ENCODE data around the gene ARHGAP22. TPM values are rescaled to one million over a fixed set of nuclear protein-coding genes. Genes with fewer than 3 reads are reported as not detected.

The ARHGAP22 gene
- total RNA-seq, 1 experiment from 2014 or later, result 1.8 TPM

DNA sequence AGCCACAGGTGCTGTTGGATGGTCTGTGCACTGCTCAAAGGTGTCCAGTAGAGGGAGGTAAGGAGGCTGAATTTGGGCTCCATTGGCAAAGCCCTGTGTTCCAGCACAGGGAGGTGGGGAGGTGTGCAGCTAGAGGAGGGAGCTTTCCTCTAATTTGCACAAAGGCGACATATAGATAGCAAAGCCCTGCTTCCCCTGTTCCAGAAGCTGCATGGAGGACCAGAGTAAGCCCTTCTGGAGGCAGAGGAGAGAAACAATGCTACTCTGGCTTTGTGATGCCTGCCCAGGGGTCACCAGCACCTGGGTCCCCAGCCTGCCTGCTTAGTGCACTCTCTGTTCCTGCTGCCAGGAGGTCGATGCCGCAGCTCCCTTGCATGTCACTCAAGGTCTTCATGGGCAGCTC, 3.4 kb upstream of the ARHGAP22 start:
- BruUV-seq (replicated peaks), result no TSS peak
- no peak overlapping the region for H3K27ac ChIP-seq (ENCODE audit: low read length)
- DNase-seq (ENCODE audit: low read depth, low spot score), result peak; percentile 71

DNA sequence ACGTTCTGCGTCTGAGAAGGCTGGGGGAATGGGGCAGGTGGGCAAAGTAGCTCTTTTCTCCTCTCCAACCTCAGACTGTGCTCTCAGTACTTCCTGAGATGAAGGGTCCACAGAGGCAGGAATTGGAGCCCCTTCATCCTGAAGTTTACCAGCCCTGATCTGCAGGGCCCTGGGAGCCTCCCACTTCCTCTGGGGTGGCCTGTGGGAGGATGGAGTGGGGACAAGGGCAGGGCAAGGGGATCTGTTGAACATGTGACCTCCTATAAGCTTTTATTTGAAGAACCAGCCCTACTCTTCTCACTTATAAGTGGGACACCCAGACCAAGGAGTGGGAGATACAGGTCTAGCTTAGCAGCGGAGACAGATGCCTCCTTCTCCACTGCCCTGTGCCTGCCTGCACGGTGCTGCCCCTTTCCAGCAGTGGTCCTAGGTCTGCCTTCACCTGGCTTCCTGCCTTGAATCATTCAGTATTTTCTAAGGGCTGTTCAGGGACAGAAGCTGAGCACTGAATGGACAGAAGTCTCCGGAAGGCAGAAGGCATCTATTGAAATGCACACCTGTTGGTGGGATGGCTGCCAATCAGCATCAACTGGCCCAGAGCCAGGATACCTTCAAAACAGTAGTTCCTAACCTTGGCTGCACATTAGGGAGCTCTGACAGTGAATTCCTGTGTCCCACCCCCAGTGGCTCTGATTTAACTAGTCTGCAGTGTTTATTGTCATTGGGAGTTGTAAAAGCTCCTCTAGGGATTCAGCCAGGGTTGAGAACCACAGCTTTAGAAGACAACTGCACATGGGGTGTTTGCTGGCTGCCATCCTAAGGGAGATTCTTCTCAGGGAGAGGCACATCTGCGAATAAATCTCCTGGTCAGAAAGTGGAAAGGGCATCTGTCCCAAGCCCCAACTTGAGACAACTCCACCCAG, 2.7 kb upstream of the ARHGAP22 start:
- ATAC-seq, result no peak
- BruUV-seq (replicated peaks), result no TSS peak
- peaks cover 2% of the 10 kb centered on the region; the same call in 1 of the 2 replicates for H3K36me3 ChIP-seq (ENCODE audit: control insufficient read depth, insufficient read depth, low read length)
- H3K4me3 ChIP-seq (ENCODE audit: low read depth in 2 of 2, low read length in 2 of 2), result no peak overlapping the region
- DNase-seq (ENCODE audit: low read depth, low spot score), result no peak
- ChIA-PET CTCF (interaction anchor here (0.7 to 1.4 kb wide), 2 partner anchors 49 to 163 kb away, joined by 3 to 5 read pairs; no protein-coding TSS in a partner anchor), POLR2A (no interaction called here)
- no peaks in the 10 kb centered on the region for H3K9me3 ChIP-seq (ENCODE audit: control insufficient read depth, insufficient read depth, low read depth, low read length)
- intact Hi-C loops (cut with micrococcal nuclease; ENCODE audit: unreplicated experiment), result no loop called here
- in situ Hi-C loops (cut with HindIII; ENCODE audit: low pct_unique_long_range_greater_than_20kb, low sequenced_read_pairs), result no loop called here
- H3K4me1 ChIP-seq (ENCODE audit: control insufficient read depth, insufficient read depth, low read length), result no peaks in the 10 kb centered on the region
- peaks cover 11% of the 10 kb centered on the region for H3K27me3 ChIP-seq (ENCODE audit: control insufficient read depth, insufficient read depth, low read length)
- H3K27ac ChIP-seq (ENCODE audit: low read length), result no peak overlapping the region
- no peak for TF ChIP-seq TCF7L2 (IDR thresholded peaks at IDR 0.05; ENCODE audit: low read depth, low read length)
- no peak for TF ChIP-seq SIN3A (IDR thresholded peaks at IDR 0.05; ENCODE audit: borderline replicate concordance, insufficient read depth, low read depth, low read length)
- TF ChIP-seq, protein P1, sequence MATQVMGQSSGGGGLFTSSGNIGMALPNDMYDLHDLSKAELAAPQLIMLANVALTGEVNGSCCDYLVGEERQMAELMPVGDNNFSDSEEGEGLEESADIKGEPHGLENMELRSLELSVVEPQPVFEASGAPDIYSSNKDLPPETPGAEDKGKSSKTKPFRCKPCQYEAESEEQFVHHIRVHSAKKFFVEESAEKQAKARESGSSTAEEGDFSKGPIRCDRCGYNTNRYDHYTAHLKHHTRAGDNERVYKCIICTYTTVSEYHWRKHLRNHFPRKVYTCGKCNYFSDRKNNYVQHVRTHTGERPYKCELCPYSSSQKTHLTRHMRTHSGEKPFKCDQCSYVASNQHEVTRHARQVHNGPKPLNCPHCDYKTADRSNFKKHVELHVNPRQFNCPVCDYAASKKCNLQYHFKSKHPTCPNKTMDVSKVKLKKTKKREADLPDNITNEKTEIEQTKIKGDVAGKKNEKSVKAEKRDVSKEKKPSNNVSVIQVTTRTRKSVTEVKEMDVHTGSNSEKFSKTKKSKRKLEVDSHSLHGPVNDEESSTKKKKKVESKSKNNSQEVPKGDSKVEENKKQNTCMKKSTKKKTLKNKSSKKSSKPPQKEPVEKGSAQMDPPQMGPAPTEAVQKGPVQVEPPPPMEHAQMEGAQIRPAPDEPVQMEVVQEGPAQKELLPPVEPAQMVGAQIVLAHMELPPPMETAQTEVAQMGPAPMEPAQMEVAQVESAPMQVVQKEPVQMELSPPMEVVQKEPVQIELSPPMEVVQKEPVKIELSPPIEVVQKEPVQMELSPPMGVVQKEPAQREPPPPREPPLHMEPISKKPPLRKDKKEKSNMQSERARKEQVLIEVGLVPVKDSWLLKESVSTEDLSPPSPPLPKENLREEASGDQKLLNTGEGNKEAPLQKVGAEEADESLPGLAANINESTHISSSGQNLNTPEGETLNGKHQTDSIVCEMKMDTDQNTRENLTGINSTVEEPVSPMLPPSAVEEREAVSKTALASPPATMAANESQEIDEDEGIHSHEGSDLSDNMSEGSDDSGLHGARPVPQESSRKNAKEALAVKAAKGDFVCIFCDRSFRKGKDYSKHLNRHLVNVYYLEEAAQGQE (IDR thresholded peaks at IDR 0.05; ENCODE audit: insufficient read depth in 1 of 2, low read depth in 2 of 2, low read length in 1 of 2), result no peak
- TF ChIP-seq POLR2AphosphoS5 (IDR thresholded peaks at IDR 0.05; ENCODE audit: low read depth, low read length), result no peak
- TF ChIP-seq, protein P2, sequence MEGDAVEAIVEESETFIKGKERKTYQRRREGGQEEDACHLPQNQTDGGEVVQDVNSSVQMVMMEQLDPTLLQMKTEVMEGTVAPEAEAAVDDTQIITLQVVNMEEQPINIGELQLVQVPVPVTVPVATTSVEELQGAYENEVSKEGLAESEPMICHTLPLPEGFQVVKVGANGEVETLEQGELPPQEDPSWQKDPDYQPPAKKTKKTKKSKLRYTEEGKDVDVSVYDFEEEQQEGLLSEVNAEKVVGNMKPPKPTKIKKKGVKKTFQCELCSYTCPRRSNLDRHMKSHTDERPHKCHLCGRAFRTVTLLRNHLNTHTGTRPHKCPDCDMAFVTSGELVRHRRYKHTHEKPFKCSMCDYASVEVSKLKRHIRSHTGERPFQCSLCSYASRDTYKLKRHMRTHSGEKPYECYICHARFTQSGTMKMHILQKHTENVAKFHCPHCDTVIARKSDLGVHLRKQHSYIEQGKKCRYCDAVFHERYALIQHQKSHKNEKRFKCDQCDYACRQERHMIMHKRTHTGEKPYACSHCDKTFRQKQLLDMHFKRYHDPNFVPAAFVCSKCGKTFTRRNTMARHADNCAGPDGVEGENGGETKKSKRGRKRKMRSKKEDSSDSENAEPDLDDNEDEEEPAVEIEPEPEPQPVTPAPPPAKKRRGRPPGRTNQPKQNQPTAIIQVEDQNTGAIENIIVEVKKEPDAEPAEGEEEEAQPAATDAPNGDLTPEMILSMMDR (IDR thresholded peaks at IDR 0.05), result no peak

More for the DNA sequence above, 3.4 kb upstream of the ARHGAP22 start:
- Histone ChIP-seq H3K36me3 (ENCODE audit: control insufficient read depth, insufficient read depth, low read length) (peaks cover 2% of the 10 kb centered on the region; the same call in 1 of the 2 replicates), H3K4me1 (ENCODE audit: control insufficient read depth, insufficient read depth, low read length) (no peaks in the 10 kb centered on the region), H3K27me3 (ENCODE audit: control insufficient read depth, insufficient read depth, low read length) (peaks cover 11% of the 10 kb centered on the region), H3K9me3 (ENCODE audit: control insufficient read depth, insufficient read depth, low read depth, low read length) (no peaks in the 10 kb centered on the region), H3K4me3 (ENCODE audit: low read depth in 2 of 2, low read length in 2 of 2) (no peak overlapping the region)
- TF ChIP-seq, protein P1 (IDR thresholded peaks at IDR 0.05; ENCODE audit: insufficient read depth in 1 of 2, low read depth in 2 of 2, low read length in 1 of 2), result no peak
- TF ChIP-seq, protein P2 (IDR thresholded peaks at IDR 0.05), result peak; percentile 86
- intact Hi-C loops (cut with micrococcal nuclease; ENCODE audit: unreplicated experiment), result no loop called here
- ChIA-PET CTCF (interaction anchor here (0.7 to 1.4 kb wide), 2 partner anchors 48 to 164 kb away, joined by 3 to 5 read pairs; no protein-coding TSS in a partner anchor), POLR2A (no interaction called here)
- in situ Hi-C loops (cut with HindIII; ENCODE audit: low pct_unique_long_range_greater_than_20kb, low sequenced_read_pairs), result no loop called here
- peak; percentile 74 for ATAC-seq
